ENCODE data around the gene LRRC7. TPM values are rescaled to one million over a fixed set of nuclear protein-coding genes. Genes with fewer than 3 reads are reported as not detected.

Gene LRRC7
- total and polyA plus RNA-seq, 4 donors = 0.13 to 1.3 (median 0.16) TPM; not detected in 1

- no peak overlapping the region for H3K27ac ChIP-seq (ENCODE audit: low read depth in 1 of 2, low read length in 2 of 2)
- no peaks in the 10 kb centered on the region for H3K9me3 ChIP-seq (ENCODE audit: control insufficient read depth, low read length)
- H3K4me3 ChIP-seq (ENCODE audit: low read length in 2 of 2) = no peak overlapping the region
- no peak for DNase-seq
- ATAC-seq (ENCODE audit: low FRiP score) = no peak
- WGBS, 2 donors = 84 to 92% methylated on average over 1 of the region's 1 CpG
- no peaks in the 10 kb centered on the region for H3K4me1 ChIP-seq (ENCODE audit: control insufficient read depth in 1 of 2, insufficient read depth in 2 of 2, low read length in 2 of 2)
- intact Hi-C loops (cut with DNase I) = no loop called here
- peaks cover 0 to 2% of the 10 kb centered on the region in 2 donors for H3K27me3 ChIP-seq (ENCODE audit: control insufficient read depth in 1 of 2, insufficient read depth in 2 of 2, low read length in 1 of 2)
- H3K36me3 ChIP-seq (ENCODE audit: control insufficient read depth in 1 of 2, insufficient read depth in 2 of 2, low read length in 1 of 2) = no peaks in the 10 kb centered on the region
Observed at GRCh38 chr1:69998847-69999246, 431.1 kb downstream of the LRRC7 start.

- 84 to 85% methylated on average over 1 of the region's 1 CpG for WGBS, 2 donors
- Histone ChIP-seq H3K27me3 (ENCODE audit: control insufficient read depth in 1 of 2, insufficient read depth in 2 of 2, low read length in 1 of 2) (peaks cover 0 to 2% of the 10 kb centered on the region in 2 donors), H3K36me3 (ENCODE audit: control insufficient read depth in 1 of 2, insufficient read depth in 2 of 2, low read length in 1 of 2) (no peaks in the 10 kb centered on the region), H3K9me3 (ENCODE audit: control insufficient read depth, low read length) (no peaks in the 10 kb centered on the region), H3K27ac (ENCODE audit: low read depth in 1 of 2, low read length in 2 of 2) (no peak overlapping the region), H3K4me1 (ENCODE audit: control insufficient read depth in 1 of 2, insufficient read depth in 2 of 2, low read length in 2 of 2) (no peaks in the 10 kb centered on the region), H3K4me3 (ENCODE audit: low read length in 2 of 2) (no peak overlapping the region)
- DNase-seq = no peak
- no peak for ATAC-seq (ENCODE audit: low FRiP score)
- intact Hi-C loops (cut with DNase I) = no loop called here
Observed at GRCh38 chr1:70003211-70003908, 435.6 kb downstream of the LRRC7 start.

GRCh38 chr1:70005386-70006034, 437.8 kb downstream of the LRRC7 start:
- DNase-seq (no peak), ATAC-seq (ENCODE audit: low FRiP score) (no peak)
- Histone ChIP-seq H3K27ac (ENCODE audit: low read depth in 1 of 2, low read length in 2 of 2) (no peak overlapping the region), H3K27me3 (ENCODE audit: control insufficient read depth in 1 of 2, insufficient read depth in 2 of 2, low read length in 1 of 2) (no peaks in the 10 kb centered on the region), H3K36me3 (ENCODE audit: control insufficient read depth in 1 of 2, insufficient read depth in 2 of 2, low read length in 1 of 2) (no peaks in the 10 kb centered on the region), H3K9me3 (ENCODE audit: control insufficient read depth, low read length) (no peaks in the 10 kb centered on the region), H3K4me1 (ENCODE audit: control insufficient read depth in 1 of 2, insufficient read depth in 2 of 2, low read length in 2 of 2) (no peaks in the 10 kb centered on the region), H3K4me3 (ENCODE audit: low read length in 2 of 2) (no peak overlapping the region)
- intact Hi-C loops (cut with DNase I) = no loop called here

- no peak overlapping the region for H3K4me3 ChIP-seq (ENCODE audit: low read length in 2 of 2)
- H3K27ac ChIP-seq (ENCODE audit: low read depth in 1 of 2, low read length in 2 of 2) = no peak overlapping the region
- H3K4me1 ChIP-seq (ENCODE audit: control insufficient read depth in 1 of 2, insufficient read depth in 2 of 2, low read length in 2 of 2) = no peaks in the 10 kb centered on the region
- WGBS, 2 donors = 86 to 95% methylated on average over 2 of the region's 2 CpGs
- H3K27me3 ChIP-seq (ENCODE audit: control insufficient read depth in 1 of 2, insufficient read depth in 2 of 2, low read length in 1 of 2) = no peaks in the 10 kb centered on the region
- ATAC-seq (ENCODE audit: low FRiP score) (no peak), DNase-seq (no peak)
- intact Hi-C loops (cut with DNase I) = no loop called here
- no peaks in the 10 kb centered on the region for H3K9me3 ChIP-seq (ENCODE audit: control insufficient read depth, low read length)
- H3K36me3 ChIP-seq (ENCODE audit: control insufficient read depth in 1 of 2, insufficient read depth in 2 of 2, low read length in 1 of 2) = no peaks in the 10 kb centered on the region
Observed at GRCh38 chr1:70008660-70009059, 440.9 kb downstream of the LRRC7 start.

GRCh38 chr1:70017770-70018169, 450.0 kb downstream of the LRRC7 start:
- Histone ChIP-seq H3K9me3 (ENCODE audit: control insufficient read depth, low read length) (no peaks in the 10 kb centered on the region), H3K27ac (ENCODE audit: low read depth in 1 of 2, low read length in 2 of 2) (no peak overlapping the region), H3K27me3 (ENCODE audit: control insufficient read depth in 1 of 2, insufficient read depth in 2 of 2, low read length in 1 of 2) (no peaks in the 10 kb centered on the region), H3K4me3 (ENCODE audit: low read length in 2 of 2) (no peak overlapping the region), H3K4me1 (ENCODE audit: control insufficient read depth in 1 of 2, insufficient read depth in 2 of 2, low read length in 2 of 2) (no peaks in the 10 kb centered on the region), H3K36me3 (ENCODE audit: control insufficient read depth in 1 of 2, insufficient read depth in 2 of 2, low read length in 1 of 2) (no peaks in the 10 kb centered on the region)
- no peak for DNase-seq
- no peak for ATAC-seq (ENCODE audit: low FRiP score)
- intact Hi-C loops (cut with DNase I) = no loop called here

- Histone ChIP-seq H3K9me3 (ENCODE audit: control insufficient read depth, low read length) (no peaks in the 10 kb centered on the region), H3K4me1 (ENCODE audit: control insufficient read depth in 1 of 2, insufficient read depth in 2 of 2, low read length in 2 of 2) (no peaks in the 10 kb centered on the region), H3K36me3 (ENCODE audit: control insufficient read depth in 1 of 2, insufficient read depth in 2 of 2, low read length in 1 of 2) (no peaks in the 10 kb centered on the region), H3K27ac (ENCODE audit: low read depth in 1 of 2, low read length in 2 of 2) (no peak overlapping the region), H3K4me3 (ENCODE audit: low read length in 2 of 2) (no peak overlapping the region), H3K27me3 (ENCODE audit: control insufficient read depth in 1 of 2, insufficient read depth in 2 of 2, low read length in 1 of 2) (no peaks in the 10 kb centered on the region)
- DNase-seq = no peak
- intact Hi-C loops (cut with DNase I) = no loop called here
- no peak for ATAC-seq (ENCODE audit: low FRiP score)
- 87 to 91% methylated on average over 1 of the region's 1 CpG for WGBS, 2 donors
Observed at GRCh38 chr1:70024272-70024671, 456.6 kb downstream of the LRRC7 start.

- Histone ChIP-seq H3K36me3 (ENCODE audit: control insufficient read depth in 1 of 2, insufficient read depth in 2 of 2, low read length in 1 of 2) (no peaks in the 10 kb centered on the region), H3K4me1 (ENCODE audit: control insufficient read depth in 1 of 2, insufficient read depth in 2 of 2, low read length in 2 of 2) (no peaks in the 10 kb centered on the region), H3K27me3 (ENCODE audit: control insufficient read depth in 1 of 2, insufficient read depth in 2 of 2, low read length in 1 of 2) (no peaks in the 10 kb centered on the region), H3K9me3 (ENCODE audit: control insufficient read depth, low read length) (no peaks in the 10 kb centered on the region), H3K27ac (ENCODE audit: low read depth in 1 of 2, low read length in 2 of 2) (no peak overlapping the region), H3K4me3 (ENCODE audit: low read length in 2 of 2) (no peak overlapping the region)
- intact Hi-C loops (cut with DNase I) = no loop called here
- no peak for ATAC-seq (ENCODE audit: low FRiP score)
- no peak for DNase-seq
Observed at GRCh38 chr1:70025052-70025451, 457.3 kb downstream of the LRRC7 start.

GRCh38 chr1:70025846-70026245, 458.1 kb downstream of the LRRC7 start:
- Histone ChIP-seq H3K4me3 (ENCODE audit: low read length in 2 of 2) (no peak overlapping the region), H3K36me3 (ENCODE audit: control insufficient read depth in 1 of 2, insufficient read depth in 2 of 2, low read length in 1 of 2) (no peaks in the 10 kb centered on the region), H3K9me3 (ENCODE audit: control insufficient read depth, low read length) (no peaks in the 10 kb centered on the region), H3K27me3 (ENCODE audit: control insufficient read depth in 1 of 2, insufficient read depth in 2 of 2, low read length in 1 of 2) (no peaks in the 10 kb centered on the region), H3K4me1 (ENCODE audit: control insufficient read depth in 1 of 2, insufficient read depth in 2 of 2, low read length in 2 of 2) (no peaks in the 10 kb centered on the region), H3K27ac (ENCODE audit: low read depth in 1 of 2, low read length in 2 of 2) (no peak overlapping the region)
- ATAC-seq (ENCODE audit: low FRiP score) = no peak
- intact Hi-C loops (cut with DNase I) = no loop called here
- no peak for DNase-seq

GRCh38 chr1:70033266-70033873, 465.6 kb downstream of the LRRC7 start:
- DNase-seq = no peak
- ATAC-seq (ENCODE audit: low FRiP score) = no peak
- Histone ChIP-seq H3K27me3 (ENCODE audit: control insufficient read depth in 1 of 2, insufficient read depth in 2 of 2, low read length in 1 of 2) (peaks cover 0 to 3% of the 10 kb centered on the region in 2 donors), H3K4me3 (ENCODE audit: low read length in 2 of 2) (no peak overlapping the region), H3K9me3 (ENCODE audit: control insufficient read depth, low read length) (peaks cover 3% of the 10 kb centered on the region), H3K27ac (ENCODE audit: low read depth in 1 of 2, low read length in 2 of 2) (no peak overlapping the region), H3K4me1 (ENCODE audit: control insufficient read depth in 1 of 2, insufficient read depth in 2 of 2, low read length in 2 of 2) (no peaks in the 10 kb centered on the region), H3K36me3 (ENCODE audit: control insufficient read depth in 1 of 2, insufficient read depth in 2 of 2, low read length in 1 of 2) (no peaks in the 10 kb centered on the region)
- WGBS, 2 donors = 68 to 86% methylated on average over 5 of the region's 5 CpGs
- intact Hi-C loops (cut with DNase I) = no loop called here

All from aorta (tissue), 5 donors.